Left lung (tissue), 10 donors: ENCODE results near the gene YBEY. TPM values are rescaled to one million over a fixed set of nuclear protein-coding genes. Genes with fewer than 3 reads are reported as not detected.
A peak's percentile ranks its signal among the peaks of the same experiment; 100 is the strongest.

Experiments
- ATAC-seq: fragments of 200-7000 bp; cut with Tn5 transposase; one replicate; pipeline ENCODE4 v1.9.1; 2020; ENCODE audit warnings: moderate library complexity
- DNase-seq, 4 donors: peaks; one replicate each; pipeline ENCODE4 v3.0.0-alpha.2; 2013 to 2020
- H3K27ac ChIP-seq, 2 donors: fragments of 200-600 bp; sonication (generic) in 1 of 2; one replicate each; pipeline versions ENCODE4 v1.5.0 to v1.8.0; 2020 to 2021
- H3K27me3 ChIP-seq, 2 donors: fragments of 200-600 bp; sonication (generic) in 1 of 2; one replicate each; pipeline versions ENCODE4 v1.5.0 to v1.8.0; 2020 to 2021
- H3K36me3 ChIP-seq, 2 donors: fragments of 200-600 bp; sonication (generic) in 1 of 2; one replicate each; pipeline versions ENCODE4 v1.5.0 to v1.8.0; 2020 to 2021
- H3K4me1 ChIP-seq, 2 donors: fragments of 200-600 bp; one replicate each; pipeline ENCODE4 v1.8.0; 2021
- H3K4me3 ChIP-seq, 2 donors: fragments of 200-600 bp; sonication (generic) in 1 of 2; one replicate each; pipeline versions ENCODE4 v1.5.0 to v1.8.0; 2020 to 2021; ENCODE audit warnings: mild to moderate bottlenecking in 1 of 2
- H3K9me3 ChIP-seq, 2 donors: fragments of 200-600 bp; sonication (generic) in 1 of 2; one replicate each; pipeline versions ENCODE4 v1.5.0 to v1.8.0; 2020 to 2021
- CTCF ChIP-seq, 2 donors: fragments of 200-600 bp; sonication (generic) in 1 of 2; IDR thresholded peaks; one replicate each; pipeline versions ENCODE4 v1.5.0 to v1.8.0; 2021; ENCODE audit warnings: antibody characterized with exemption in 2 of 2
- intact Hi-C, 2 donors: fragments of 100-400 bp; cut with DNase I; formaldehyde crosslinking; loops; one replicate each; pipeline versions ENCODE4 v1.11.2 to v1.14.2; 2022
- polyA plus RNA-seq, 6 donors: library from polyadenylated mRNA; unstranded; fragments of 120-200 nt; gene quantifications; one replicate each; pipeline ENCODE4 v1.2.1, GENCODE V29; 2013; ENCODE audit not compliant: insufficient read length in 6 of 6
- total RNA-seq, 2 donors: library from RNA; stranded (reverse); fragmentation: NEBNext Ultra II Directional; extraction: Animal tissue kit (Norgen Biotek cat#: 25700); gene quantifications; one replicate each; pipeline ENCODE4 v1.2.1, GENCODE V29; 2021
- donor health status: DM: no; HTN: yes; CAD: no.
- donor health status: DM: no; HTN: no; CAD: no.

YBEY gene
- total and polyA plus RNA-seq, 8 donors = 6.1 to 23.1 (median 17.6) TPM

GRCh38 chr21:46264046-46264689 is 22.0 kb upstream of the YBEY start:
- ATAC-seq = no peak
- no peaks in the 10 kb centered on the region for H3K9me3 ChIP-seq
- no peak for DNase-seq
- peaks cover 4 to 99% of the 10 kb centered on the region in 2 donors for H3K36me3 ChIP-seq
- no peak for TF ChIP-seq CTCF (IDR thresholded peaks at IDR 0.05)
- H3K4me3 ChIP-seq = no peak overlapping the region
- H3K27me3 ChIP-seq = no peaks in the 10 kb centered on the region
- H3K27ac ChIP-seq = no peak overlapping the region
- intact Hi-C loops = no loop called here
- H3K4me1 ChIP-seq = no peaks in the 10 kb centered on the region

- H3K27me3 ChIP-seq = no peaks in the 10 kb centered on the region
- no peak overlapping the region for H3K27ac ChIP-seq
- no peak for TF ChIP-seq CTCF (IDR thresholded peaks at IDR 0.05)
- intact Hi-C loops = no loop called here
- DNase-seq (no peak), ATAC-seq (peak; percentile 18)
- no peaks in the 10 kb centered on the region for H3K9me3 ChIP-seq
- H3K4me1 ChIP-seq = no peaks in the 10 kb centered on the region
- no peak overlapping the region for H3K4me3 ChIP-seq
- peaks cover 4 to 99% of the 10 kb centered on the region in 2 donors for H3K36me3 ChIP-seq
These were observed 21.4 kb upstream of the YBEY start for GRCh38 chr21:46264690-46265144.

DNA sequence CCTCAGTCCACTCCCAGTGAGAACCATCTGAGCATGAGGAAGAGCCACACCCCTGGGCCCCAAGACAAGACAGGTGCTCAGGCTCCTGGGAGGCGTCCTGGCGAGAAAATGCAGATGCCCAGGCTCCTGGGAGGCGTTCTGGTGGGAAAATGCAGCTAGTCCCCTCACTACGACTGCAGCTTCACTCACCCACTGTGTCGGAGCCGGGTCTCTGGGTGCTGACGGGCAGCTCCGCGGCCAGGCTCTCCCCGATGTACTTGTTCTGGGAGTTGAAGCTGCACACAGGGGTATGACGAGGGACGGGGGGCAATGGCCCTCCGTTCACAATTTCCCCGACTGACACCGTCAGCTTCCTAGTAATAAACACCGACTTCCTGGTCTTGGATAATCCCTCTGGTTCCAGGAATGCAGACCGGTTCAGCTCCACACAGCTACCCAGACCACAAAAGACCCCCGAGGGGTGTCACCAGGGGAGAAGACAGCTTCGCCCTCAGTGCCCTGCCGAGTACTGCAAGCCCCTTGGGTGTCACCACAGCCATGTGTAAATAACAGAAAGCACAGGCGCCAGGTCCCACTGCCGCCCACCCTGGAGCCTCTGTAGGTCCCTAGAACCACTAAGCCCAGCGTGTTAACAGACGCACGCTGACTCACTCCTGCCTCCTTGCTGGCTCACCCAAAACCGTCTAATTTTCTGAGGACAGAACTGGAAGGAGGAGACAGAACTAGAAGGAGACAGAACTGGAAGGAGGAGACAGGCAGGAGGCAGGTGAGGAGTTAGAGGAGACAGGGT is 20.2 kb upstream of the YBEY start:
- Histone ChIP-seq H3K9me3 (no peaks in the 10 kb centered on the region), H3K4me1 (no peaks in the 10 kb centered on the region), H3K4me3 (no peak overlapping the region), H3K27ac (no peak overlapping the region), H3K27me3 (no peaks in the 10 kb centered on the region), H3K36me3 (peaks cover 1 to 99% of the 10 kb centered on the region in 2 donors)
- TF ChIP-seq CTCF (IDR thresholded peaks at IDR 0.05) = no peak
- no peak for ATAC-seq
- intact Hi-C loops = no loop called here
- no peak for DNase-seq

GRCh38 chr21:46266946-46267345 is 19.2 kb upstream of the YBEY start:
- H3K36me3 ChIP-seq = peaks cover 0 to 99% of the 10 kb centered on the region in 2 donors
- H3K27me3 ChIP-seq = no peaks in the 10 kb centered on the region
- no peak overlapping the region for H3K27ac ChIP-seq
- no peaks in the 10 kb centered on the region for H3K4me1 ChIP-seq
- H3K4me3 ChIP-seq = no peak overlapping the region
- DNase-seq (no peak), ATAC-seq (no peak)
- no peaks in the 10 kb centered on the region for H3K9me3 ChIP-seq
- TF ChIP-seq CTCF (IDR thresholded peaks at IDR 0.05) = no peak
- intact Hi-C loops = no loop called here

GRCh38 chr21:46268371-46268770 is 17.8 kb upstream of the YBEY start:
- TF ChIP-seq CTCF (IDR thresholded peaks at IDR 0.05) = no peak
- Histone ChIP-seq H3K4me3 (no peak overlapping the region), H3K27ac (no peak overlapping the region), H3K4me1 (no peaks in the 10 kb centered on the region), H3K27me3 (no peaks in the 10 kb centered on the region), H3K9me3 (no peaks in the 10 kb centered on the region), H3K36me3 (peaks cover 0 to 100% of the 10 kb centered on the region in 2 donors)
- no peak for DNase-seq
- ATAC-seq = no peak
- intact Hi-C loops = no loop called here
